H1 (cell line): ENCODE results near the gene UFC1. TPM values are rescaled to one million over a fixed set of nuclear protein-coding genes. Genes with fewer than 3 reads are reported as not detected.

ENCODE experiments used
- CTCF ChIA-PET: fragments of 300-600 bp; sonication (Branson Sonifier 250); formaldehyde crosslinking; loops from one replicate; lab custom pipeline; 2021; ENCODE audit not compliant: partially characterized antibody; lab: Charles Lee
- POLR2A ChIA-PET: fragments of 300-600 bp; sonication (Branson Sonifier 250); formaldehyde crosslinking; loops from one replicate; lab custom pipeline; 2021; ENCODE audit warnings: inconsistent platforms; ENCODE audit not compliant: partially characterized antibody; lab: Charles Lee
- DNase-seq, 2 experiments: peaks; one replicate each; pipeline versions ENCODE4 v3.0.0 to v3.0.0-alpha.2; 2010 to 2022; ENCODE audit warnings: low spot score in 2 of 2, low read depth in 1 of 2, mixed read lengths in 1 of 2
- FAIRE-seq: peaks from 2 replicates; lab custom pipeline; 2011; peaks lifted over from hg19 to GRCh38; lab: Jason Lieb, UNC
- H2AFZ ChIP-seq: 2 replicates; pipeline ENCODE4 v1.8.1; 2012; ENCODE audit warnings: low read length, inconsistent platforms
- H2AK5ac ChIP-seq: 2 replicates; pipeline ENCODE4 v1.6.1; 2013; ENCODE audit warnings: low read depth, low read length
- H2BK120ac ChIP-seq: replicated peaks from 2 replicates; pipeline ENCODE3; 2013; ENCODE audit warnings: low read depth, low read length, inconsistent platforms
- H2BK12ac ChIP-seq: 2 replicates; pipeline ENCODE4 v1.6.1; 2013; ENCODE audit warnings: low read depth, low read length
- H2BK15ac ChIP-seq: 2 replicates; pipeline ENCODE4 v1.6.1; 2013; ENCODE audit warnings: low read length
- H2BK20ac ChIP-seq: 2 replicates; pipeline ENCODE4 v1.6.1; 2013; ENCODE audit warnings: low read length
- H2BK5ac ChIP-seq: 2 replicates; pipeline ENCODE4 v1.6.1; 2013; ENCODE audit warnings: low read depth, low read length
- H3K14ac ChIP-seq: 2 replicates; pipeline ENCODE4 v1.6.1; 2013; ENCODE audit warnings: inconsistent platforms; ENCODE audit not compliant: insufficient read length
- H3K18ac ChIP-seq: 2 replicates; pipeline ENCODE4 v1.6.1; 2013; ENCODE audit warnings: low read length; ENCODE audit errors: extremely low read depth
- H3K23ac ChIP-seq: 2 replicates; pipeline ENCODE4 v1.6.1; 2013; ENCODE audit warnings: inconsistent platforms; ENCODE audit not compliant: insufficient read length
- H3K23me2 ChIP-seq: 2 replicates; pipeline ENCODE4 v1.6.1; 2013; ENCODE audit warnings: low read depth, low read length
- H3K27ac ChIP-seq: 2 replicates; pipeline ENCODE4 v1.6.1; 2011; ENCODE audit warnings: low read depth, low read length, inconsistent platforms
- H3K27me3 ChIP-seq, 4 experiments: replicated peaks in 1 of 4; 1 replicate in 1 of 4; 2 replicates in 3 of 4; pipeline versions ENCODE4 v1.6.1 to v1.8.1; 2011 to 2013; ENCODE audit warnings: low read length in 3 of 4, mild to moderate bottlenecking in 3 of 4, inconsistent platforms in 2 of 4, mixed read lengths in 2 of 4, moderate library complexity in 1 of 4; ENCODE audit not compliant: control insufficient read depth in 3 of 4, insufficient read depth in 3 of 4; ENCODE audit errors: extremely low read depth in 1 of 4
- H3K36me3 ChIP-seq, 4 experiments: 2 replicates each; pipeline versions ENCODE4 v1.6.1 to v1.8.1; 2011 to 2013; ENCODE audit warnings: mild to moderate bottlenecking in 4 of 4, low read length in 3 of 4, moderate library complexity in 2 of 4, control low read depth in 1 of 4, inconsistent platforms in 1 of 4; ENCODE audit not compliant: insufficient read depth in 4 of 4, control insufficient read depth in 2 of 4
- H3K4ac ChIP-seq: replicated peaks from 2 replicates; pipeline ENCODE3; 2013; ENCODE audit warnings: low read length, low read depth, mixed read lengths, inconsistent platforms; ENCODE audit not compliant: insufficient read length
- H3K4me1 ChIP-seq, 4 experiments: replicated peaks in 1 of 4; 1 replicate in 1 of 4; 2 replicates in 3 of 4; pipeline versions ENCODE4 v1.6.1 to v1.8.1; 2011 to 2013; ENCODE audit warnings: low read length in 3 of 4, inconsistent platforms in 2 of 4, mixed read lengths in 1 of 4; ENCODE audit not compliant: insufficient read depth in 4 of 4, control insufficient read depth in 3 of 4
- H3K4me2 ChIP-seq, 2 experiments: 2 replicates each; pipeline versions ENCODE4 v1.6.1 to v1.8.1; 2011 to 2013; ENCODE audit warnings: low read depth in 2 of 2, low read length in 2 of 2, control low read depth in 1 of 2, inconsistent platforms in 1 of 2, mild to moderate bottlenecking in 1 of 2; ENCODE audit not compliant: insufficient read depth in 1 of 2
- H3K4me3 ChIP-seq, 4 experiments: fragments of 200-600, 300-600 bp in 1 of 4; sonication (generic), shearing (Covaris generic), sonication (Bioruptor Twin) in 1 of 4; 2 replicates each; pipeline versions ENCODE4 v1.5.1 to v1.8.1; 2011 to 2016; ENCODE audit warnings: low read length in 4 of 4, low read depth in 3 of 4, control low read depth in 2 of 4, inconsistent platforms in 2 of 4, mild to moderate bottlenecking in 2 of 4, mixed read lengths in 1 of 4, moderate library complexity in 1 of 4; ENCODE audit not compliant: insufficient read depth in 2 of 4; ENCODE audit errors: extremely low read depth in 1 of 4
- H3K56ac ChIP-seq: replicated peaks from 2 replicates; pipeline ENCODE3; 2013; ENCODE audit warnings: low read depth, mild to moderate bottlenecking, mixed read lengths, low read length, inconsistent platforms; ENCODE audit not compliant: insufficient read length
- H3K79me1 ChIP-seq: 2 replicates; pipeline ENCODE4 v1.6.1; 2013; ENCODE audit warnings: low read depth, low read length, control low read depth
- H3K79me2 ChIP-seq, 2 experiments: 2 replicates each; pipeline versions ENCODE4 v1.6.1 to v1.8.1; 2012 to 2013; ENCODE audit warnings: low read length in 2 of 2, mild to moderate bottlenecking in 2 of 2, inconsistent platforms in 1 of 2; ENCODE audit not compliant: insufficient read depth in 2 of 2, control insufficient read depth in 1 of 2
- H3K9ac ChIP-seq, 4 experiments: replicated peaks in 1 of 4; 1 replicate in 1 of 4; 2 replicates in 3 of 4; pipeline versions ENCODE4 v1.6.1 to v1.8.1; 2011 to 2013; ENCODE audit warnings: low read depth in 3 of 4, low read length in 3 of 4, control low read depth in 2 of 4, mild to moderate bottlenecking in 2 of 4, moderate library complexity in 2 of 4, inconsistent platforms in 1 of 4; ENCODE audit errors: extremely low read depth in 1 of 4
- H3K9me3 ChIP-seq, 2 experiments: 2 replicates each; pipeline versions ENCODE4 v1.6.1 to v1.8.1; 2012 to 2013; ENCODE audit warnings: mild to moderate bottlenecking in 2 of 2, moderate library complexity in 2 of 2, control low read depth in 1 of 2, inconsistent platforms in 1 of 2, low read depth in 1 of 2, low read length in 1 of 2, mixed read lengths in 1 of 2; ENCODE audit not compliant: insufficient read depth in 2 of 2
- H4K20me1 ChIP-seq, 2 experiments: replicated peaks in 1 of 2; 2 replicates each; pipeline versions ENCODE3 to v1.8.1; 2011 to 2013; ENCODE audit warnings: inconsistent platforms in 2 of 2, low read length in 2 of 2, mild to moderate bottlenecking in 1 of 2; ENCODE audit not compliant: insufficient read depth in 2 of 2, control insufficient read depth in 1 of 2
- H4K5ac ChIP-seq: 2 replicates; pipeline ENCODE4 v1.6.1; 2013; ENCODE audit warnings: low read length, low read depth, mixed read lengths, inconsistent platforms; ENCODE audit not compliant: insufficient read length
- H4K8ac ChIP-seq: 2 replicates; pipeline ENCODE4 v1.8.0; 2013; ENCODE audit warnings: mild to moderate bottlenecking, moderate library complexity, low read length, inconsistent platforms; ENCODE audit not compliant: insufficient read depth; ENCODE audit errors: extremely low read depth
- H4K91ac ChIP-seq: replicated peaks from 2 replicates; pipeline ENCODE3; 2013; ENCODE audit warnings: low read length, mixed read lengths, inconsistent platforms; ENCODE audit not compliant: insufficient read length
- ATF2 ChIP-seq: IDR thresholded peaks from 2 replicates; pipeline ENCODE4 v1.6.1; 2012; ENCODE audit warnings: low read length, inconsistent platforms
- CBX8 ChIP-seq: fragments of 300-800, 300-1000 bp; sonication (generic); IDR thresholded peaks from 2 replicates; pipeline ENCODE4 v1.7.1; 2016; ENCODE audit warnings: low read depth, low read length, borderline replicate concordance
- EZH2 ChIP-seq: fragments of 200-600 bp; sonication (generic); IDR thresholded peaks from 2 replicates; pipeline ENCODE4 v1.7.1; 2012; ENCODE audit warnings: low read depth, mild to moderate bottlenecking, moderate library complexity, low read length, inconsistent platforms; ENCODE audit not compliant: severe bottlenecking
- NANOG ChIP-seq: IDR thresholded peaks from 2 replicates; pipeline ENCODE4 v1.6.1; 2011; ENCODE audit warnings: low read length, low read depth, mild to moderate bottlenecking, inconsistent platforms; ENCODE audit not compliant: insufficient read depth, poor library complexity, severe bottlenecking
- PHF8 ChIP-seq: fragments of 200-600 bp; sonication (generic); conservative IDR thresholded peaks from 2 replicates; pipeline ENCODE4 v1.7.1; 2012; ENCODE audit warnings: low read depth, mild to moderate bottlenecking, inconsistent platforms, low read length, moderate library complexity
- TCF12 ChIP-seq: IDR thresholded peaks from 2 replicates; pipeline ENCODE4 v1.6.1; 2011; ENCODE audit warnings: low read depth, mild to moderate bottlenecking, low read length
- WGBS, 2 experiments: shearing (Covaris generic) in 1 of 2; methylation state at CpG; one replicate each; pipeline versions ENCODE4 v1.1.6 to v1.1.7; 2013 to 2015; ENCODE audit warnings: low lambda C conversion rate in 2 of 2, mixed read lengths in 2 of 2, inconsistent platforms in 1 of 2, low coverage in 1 of 2, missing lambda C conversion rate in 1 of 2; ENCODE audit not compliant: insufficient replicate concordance in 2 of 2, insufficient coverage in 1 of 2, insufficient read length in 1 of 2; ENCODE audit errors: extremely low coverage in 1 of 2, missing lambda C conversion rate in 1 of 2; 5-methylcytosine and 5-hydroxymethylcytosine counted together
- polyA plus RNA-seq, 7 experiments: library from polyadenylated mRNA; depleted of rRNA in 3 of 7; stranded (reverse) in 5 of 7; unstranded in 2 of 7; fragments of >200 nt in 5 of 7; fragments of 200-250 nt in 2 of 7; gene quantifications; 1 replicate in 5 of 7; 2 replicates in 1 of 7; 4 replicates in 1 of 7; pipeline versions ENCODE4 v1.2.1 to v1.2.3, GENCODE V29; 2011 to 2013; ENCODE audit warnings: missing spikeins in 2 of 7, mixed read lengths in 2 of 7
- total RNA-seq: library from RNA; stranded (reverse); fragmentation: NEBNext Ultra II Directional; extraction: Animal tissue kit (Norgen Biotek cat#: 25700); gene quantifications from 2 replicates; pipeline ENCODE4 v1.2.1, GENCODE V29; 2021

The UFC1 gene
- total and polyA plus RNA-seq, 2 of the 8 experiments (the other 6 are each of a cell fraction or from before 2014, with no cell fraction given): 67.8 to 102 TPM

DNA sequence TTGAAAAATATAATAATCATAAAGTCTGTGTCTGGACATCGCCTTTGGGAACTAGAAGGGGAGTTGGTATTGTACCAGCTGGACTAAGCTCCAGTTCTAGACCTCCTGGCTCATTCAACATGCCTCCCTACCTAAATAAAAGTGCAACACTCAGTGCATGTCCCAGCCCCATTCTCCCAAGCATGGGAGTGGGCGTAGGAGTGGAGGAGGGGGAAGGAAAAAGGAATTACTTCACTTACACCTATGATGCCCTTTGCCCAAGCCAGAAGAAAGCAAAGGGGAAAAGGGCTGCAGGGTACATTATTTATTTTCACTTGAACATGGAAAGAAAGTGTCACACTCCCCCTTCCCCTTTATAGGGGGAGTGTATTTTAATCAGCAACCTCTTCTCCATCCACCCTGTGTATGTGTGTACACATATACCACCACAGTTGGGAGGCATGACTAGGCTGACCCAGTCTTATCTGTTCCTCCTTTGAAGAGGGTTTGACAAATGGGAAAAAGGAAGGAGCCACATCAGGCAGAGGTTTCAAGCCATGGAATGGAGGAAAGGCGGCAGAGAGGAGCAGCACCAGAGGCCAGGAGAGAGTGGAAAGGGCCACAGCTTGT lies 32.6 kb upstream of the UFC1 start:
- ChIA-PET CTCF (interaction anchor here (0.6 to 1.4 kb wide), 5 partner anchors 20 to 1076 kb away, joined by 3 to 4 read pairs (median 3); no protein-coding TSS in a partner anchor), POLR2A (interaction anchor here (0.8 to 1.2 kb wide), 5 partner anchors 16 to 167 kb away, joined by 3 to 6 read pairs (median 3); partner anchors contain the start of gene PPOX)
- Histone ChIP-seq H4K91ac (no peak overlapping the region), H3K9ac (no peak overlapping the region), H4K5ac (no peak overlapping the region), H2AK5ac (no peak overlapping the region), H2BK5ac (no peak overlapping the region), H3K4me3 (no peak overlapping the region), H3K36me3 (peaks cover 16 to 58% (median 33%) of the 10 kb centered on the region in 4 experiments), H3K4ac (no peak overlapping the region), H4K20me1 (peaks cover 0 to 16% of the 10 kb centered on the region in 2 experiments), H3K14ac (no peak overlapping the region), H2BK12ac (no peak overlapping the region), H3K79me2 (peaks cover 0 to 32% of the 10 kb centered on the region in 2 experiments; a peak in 2 of 4 replicates), H3K4me1 (peaks cover 4 to 10% (median 5%) of the 10 kb centered on the region in 4 experiments; a peak in 6 of 7 replicates), H2BK20ac (no peak overlapping the region), H3K79me1 (peaks cover 11% of the 10 kb centered on the region), H3K23me2 (peaks cover 12% of the 10 kb centered on the region), H3K4me2 (no peak overlapping the region), H2AFZ (no peak overlapping the region), H3K27ac (no peak overlapping the region), H4K8ac (no peak overlapping the region), H2BK15ac (no peak overlapping the region), H3K27me3 (no peaks in the 10 kb centered on the region), H3K9me3 (no peaks in the 10 kb centered on the region), H2BK120ac (no peak overlapping the region), H3K56ac (no peak overlapping the region), H3K18ac (no peak overlapping the region), H3K23ac (no peak overlapping the region)
- no peak for TF ChIP-seq ATF2
- no peak for TF ChIP-seq PHF8
- TF ChIP-seq NANOG: no peak
- no peak for TF ChIP-seq CBX8
- no peak for TF ChIP-seq EZH2
- TF ChIP-seq TCF12: no peak
- no peak for FAIRE-seq
- no peak for DNase-seq
- 86% methylated on average over 3 of the region's 3 CpGs; no CpG with 5 or more reads in 1 of the 2 experiments for WGBS, 2 experiments
